HG03039 (cell line): ENCODE data around the gene CD300LF.

ENCODE experiments used
- ATAC-seq: cut with Tn5 transposase; IDR thresholded peaks from one replicate; pipeline ENCODE4 v1.9.1; 2021; ENCODE audit warnings: mild to moderate bottlenecking, moderate library complexity; ENCODE audit not compliant: unreplicated experiment

Gene CD300LF

DNA sequence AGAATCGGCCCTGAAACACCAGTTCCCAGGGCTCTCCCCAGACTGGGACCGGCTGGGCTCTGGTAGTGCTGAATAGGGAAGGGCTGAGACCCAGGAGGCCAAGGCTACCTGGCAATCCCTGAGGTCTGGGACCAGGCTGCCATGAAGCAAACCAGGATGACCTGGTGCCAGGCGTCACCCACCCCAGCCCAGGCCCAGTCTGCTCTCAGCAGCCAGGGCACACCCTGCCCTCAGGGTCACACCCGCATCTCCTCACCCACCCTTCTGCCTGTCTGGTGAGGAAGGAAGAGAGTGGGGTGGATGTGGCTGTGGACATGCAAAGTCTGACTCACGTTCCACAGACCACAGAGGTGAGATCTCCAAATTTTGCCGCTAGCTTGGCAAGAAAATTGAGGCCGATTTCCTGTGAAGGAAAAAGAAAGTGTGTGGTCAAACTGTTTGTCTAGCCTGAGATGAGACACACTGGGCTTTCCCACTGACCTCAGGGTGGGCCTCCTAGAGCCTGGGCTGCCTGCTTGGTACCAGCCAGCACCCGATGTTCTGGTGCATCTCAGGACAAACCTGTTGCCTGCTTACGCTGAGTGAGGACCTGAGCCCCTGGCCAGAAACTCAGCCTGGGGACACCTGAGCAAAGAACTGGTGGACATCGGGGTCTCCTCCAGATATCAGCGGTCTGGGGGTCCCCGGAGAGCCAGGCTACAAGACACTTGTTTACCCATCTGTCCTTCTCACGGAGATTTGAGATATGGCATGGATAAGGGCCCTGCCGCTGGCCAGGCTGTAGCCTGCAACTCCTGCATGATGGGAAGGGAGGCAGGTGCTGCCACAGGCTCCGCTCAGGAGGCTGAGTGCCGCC, 18.0 kb upstream of the CD300LF start:
- ATAC-seq = no peak

- ATAC-seq = no peak
These were observed 17.1 kb upstream of the CD300LF start for GRCh38 chr17:74729866-74730265.

DNA sequence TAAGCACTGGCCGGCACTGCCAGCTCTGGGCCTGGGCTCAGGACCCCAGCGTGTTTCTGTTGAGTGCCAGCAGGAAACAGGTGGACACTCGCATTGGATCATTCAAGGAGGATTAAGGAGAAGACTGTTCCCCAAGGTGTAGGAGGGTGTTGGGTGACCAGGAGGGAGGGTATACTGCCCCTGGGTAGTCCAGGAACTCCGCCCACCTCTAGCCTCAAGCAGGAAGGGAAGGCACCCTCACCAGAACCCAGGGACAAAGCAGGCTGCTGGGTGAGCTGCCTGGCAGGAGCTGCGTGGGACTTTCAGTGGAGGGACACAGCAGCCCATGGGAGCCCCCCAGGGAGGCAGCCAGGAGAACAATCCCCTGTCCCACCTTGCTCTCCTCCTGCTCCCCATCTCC, 16.6 kb upstream of the CD300LF start:
- ATAC-seq = no peak

DNA sequence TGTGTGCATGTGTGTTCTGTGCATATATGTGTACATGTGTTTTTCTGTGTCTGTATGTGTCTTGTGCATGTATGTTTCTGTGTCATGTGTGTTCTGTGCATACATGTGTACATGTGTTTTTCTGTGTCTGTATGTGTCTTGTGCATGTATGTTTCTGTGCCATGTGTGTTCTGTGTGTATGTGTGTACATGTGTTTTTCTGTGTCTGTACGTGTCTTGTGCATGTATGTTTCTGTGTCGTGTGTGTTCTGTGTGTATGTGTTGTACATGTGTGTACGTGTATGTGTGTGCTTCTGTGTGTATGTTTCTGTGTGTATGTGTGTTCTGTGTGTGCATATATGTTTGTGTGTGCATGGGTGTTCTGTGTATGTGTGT, 16.0 kb upstream of the CD300LF start:
- no peak for ATAC-seq

- no peak for ATAC-seq
These were observed 15.4 kb upstream of the CD300LF start for GRCh38 chr17:74728033-74728701.

DNA sequence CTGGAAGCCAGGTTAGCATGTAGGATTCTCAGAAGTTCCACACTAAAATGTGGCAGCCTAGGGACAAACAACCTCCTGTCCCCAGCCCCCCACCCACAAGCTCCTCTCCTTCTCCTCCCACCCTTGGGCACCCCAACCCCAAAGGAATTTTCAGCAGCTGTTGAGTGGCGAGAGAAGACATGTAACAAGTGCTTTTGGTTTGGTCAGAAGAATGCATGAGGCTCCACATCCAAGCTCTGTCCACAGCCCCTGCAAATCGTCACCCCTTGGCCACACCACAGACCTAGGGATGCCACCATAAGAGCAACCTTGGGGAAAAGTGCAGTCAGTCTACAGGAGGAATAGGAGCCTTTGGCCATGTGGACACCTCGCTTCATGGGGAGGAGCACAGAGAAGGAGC, 12.4 kb upstream of the CD300LF start:
- ATAC-seq = no peak

GRCh38 chr17:74723891-74724290, 11.2 kb upstream of the CD300LF start:
- ATAC-seq = no peak

GRCh38 chr17:74722782-74723181, 10.1 kb upstream of the CD300LF start:
- no peak for ATAC-seq

DNA sequence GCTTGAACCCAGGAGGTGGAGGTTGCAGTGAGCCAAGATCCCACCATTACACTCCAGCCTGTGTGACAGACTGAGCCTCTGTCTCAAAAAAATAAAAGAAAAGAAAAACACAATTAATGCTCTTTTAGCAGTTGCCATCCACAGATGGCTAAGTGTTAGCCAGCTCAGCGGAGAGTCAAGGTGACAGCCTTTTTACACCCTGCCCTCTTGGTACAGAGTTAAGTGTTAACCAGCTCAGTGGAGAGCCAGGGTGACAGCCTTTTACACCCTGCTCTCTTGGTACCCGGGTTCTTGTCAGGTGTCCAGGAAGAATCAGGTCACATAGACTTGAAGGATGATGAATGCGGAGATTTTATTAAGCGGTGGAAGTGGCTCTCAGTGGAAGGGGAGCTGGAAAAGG, 7.8 kb upstream of the CD300LF start:
- ATAC-seq = no peak

DNA sequence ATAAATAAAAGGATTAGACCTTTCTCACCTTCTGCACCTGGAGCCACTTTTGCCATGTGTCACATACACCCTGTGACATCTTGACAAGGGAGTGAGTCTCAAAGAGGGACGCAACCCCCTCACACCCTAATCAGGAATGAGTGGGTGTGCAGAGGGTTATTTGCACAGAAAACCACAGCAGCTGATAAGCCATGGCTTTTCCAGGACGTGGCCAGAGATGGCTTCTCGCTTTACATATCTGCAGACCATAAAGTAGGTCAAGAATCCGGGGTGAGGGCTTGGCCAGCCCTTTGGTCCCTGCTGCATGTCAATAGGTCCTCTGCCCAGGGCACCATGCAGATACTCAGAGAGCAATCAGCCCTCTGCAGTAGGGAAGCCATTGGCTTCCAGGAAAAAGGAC, 2.4 kb upstream of the CD300LF start:
- no peak for ATAC-seq

- no peak for ATAC-seq
These were observed 540 bp upstream of the CD300LF start for GRCh38 chr17:74713171-74713755.

GRCh38 chr17:74712301-74712700, 422 bp downstream of the CD300LF start:
- ATAC-seq = no peak

DNA sequence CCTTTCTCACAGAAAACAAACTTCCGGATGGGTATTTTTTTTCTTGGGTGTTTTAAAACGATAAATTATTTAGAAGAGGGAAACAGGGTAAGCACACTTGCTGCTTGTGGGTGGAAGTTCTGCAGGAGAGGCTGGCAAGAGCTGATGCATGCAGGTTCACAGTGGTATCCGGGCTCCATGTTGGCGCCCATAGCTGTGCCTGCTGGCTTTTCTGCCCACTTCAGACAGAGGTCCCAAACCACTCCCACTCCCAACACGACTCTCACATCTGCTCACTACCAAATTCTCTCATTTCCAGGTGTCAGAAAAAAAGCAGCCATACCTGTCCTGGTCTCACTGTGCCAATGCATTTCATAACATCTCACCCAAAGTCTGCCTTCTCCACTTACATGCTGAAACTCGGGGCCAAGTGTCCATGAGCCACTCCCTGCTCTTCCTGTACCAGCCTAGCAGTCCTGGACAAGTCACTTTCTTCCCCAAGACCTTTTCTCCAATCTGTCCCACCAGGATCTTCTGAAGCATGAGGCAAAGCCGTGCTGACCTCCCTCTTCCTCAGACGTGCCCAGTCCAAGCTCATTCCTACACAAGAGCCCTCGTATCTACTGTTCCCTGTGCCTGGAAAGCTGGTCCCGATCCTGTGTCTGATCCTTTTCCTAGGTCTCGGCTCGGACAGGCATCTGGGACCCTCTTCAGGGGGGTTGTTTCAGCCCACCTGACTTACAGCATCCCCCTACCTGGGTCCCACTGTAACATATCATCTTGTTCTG, 1.5 kb downstream of the CD300LF start:
- ATAC-seq = no peak

DNA sequence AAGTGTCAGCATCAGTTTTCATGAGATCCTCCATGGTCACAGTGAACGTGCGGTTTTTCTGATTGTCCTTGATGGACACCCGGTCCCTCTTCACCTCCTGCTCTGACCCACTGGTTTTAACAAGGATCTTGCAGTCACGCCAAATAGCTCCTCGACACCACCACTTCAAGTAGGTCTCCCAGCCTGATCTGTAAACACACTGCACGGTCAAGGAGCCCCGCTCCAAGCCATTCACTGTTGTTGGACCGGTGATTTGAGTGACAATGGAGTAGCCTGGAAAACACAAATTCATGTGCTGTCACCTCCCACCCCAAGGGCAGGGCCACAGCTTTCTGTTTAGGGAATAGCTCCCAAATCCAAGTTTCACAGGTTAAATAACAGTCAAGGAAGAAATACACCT, 8.2 kb downstream of the CD300LF start:
- ATAC-seq = no peak

DNA sequence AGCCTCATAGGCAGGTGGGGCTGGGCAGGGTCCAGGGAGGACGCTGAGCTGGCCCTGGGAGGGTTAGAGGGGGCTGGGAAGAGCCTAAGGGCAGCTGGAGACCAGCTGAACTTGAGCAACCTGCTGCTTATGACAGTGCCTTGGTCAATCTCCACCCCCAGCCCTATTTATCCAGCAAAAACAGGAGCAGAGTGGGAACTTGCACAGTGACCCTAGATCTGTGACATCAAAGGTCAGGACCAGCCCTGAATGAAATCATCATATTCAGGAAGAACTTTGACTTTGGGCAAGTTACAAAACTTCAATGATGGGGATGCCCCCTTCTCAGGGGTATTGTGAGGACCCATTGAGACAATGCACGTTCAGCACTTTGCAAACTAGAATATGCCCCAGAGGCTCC, 9.4 kb downstream of the CD300LF start:
- no peak for ATAC-seq

- ATAC-seq = no peak
These were observed 10.4 kb downstream of the CD300LF start for GRCh38 chr17:74702116-74702871.

DNA sequence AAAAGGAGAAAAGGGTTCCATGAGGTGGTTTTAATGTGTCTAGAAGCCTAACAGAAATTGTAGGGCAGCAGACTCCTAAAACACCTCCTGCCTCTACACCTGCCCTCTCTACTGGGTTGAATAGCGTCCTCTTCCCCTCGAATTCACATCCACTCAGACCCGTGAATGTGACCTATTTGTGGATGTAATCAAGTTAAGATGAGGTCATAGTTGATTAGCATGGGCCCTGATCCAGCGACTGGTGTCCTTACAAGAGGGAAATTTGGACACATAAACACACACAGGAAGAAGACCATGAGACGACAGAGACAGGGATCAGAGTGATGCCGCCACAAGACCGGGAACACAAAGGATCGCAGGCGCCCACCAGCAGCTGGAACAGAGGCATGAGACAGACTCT, 13.5 kb downstream of the CD300LF start:
- ATAC-seq = no peak

GRCh38 chr17:74698069-74698468, 14.7 kb downstream of the CD300LF start:
- ATAC-seq = no peak

GRCh38 chr17:74697515-74697914, 15.2 kb downstream of the CD300LF start:
- no peak for ATAC-seq

DNA sequence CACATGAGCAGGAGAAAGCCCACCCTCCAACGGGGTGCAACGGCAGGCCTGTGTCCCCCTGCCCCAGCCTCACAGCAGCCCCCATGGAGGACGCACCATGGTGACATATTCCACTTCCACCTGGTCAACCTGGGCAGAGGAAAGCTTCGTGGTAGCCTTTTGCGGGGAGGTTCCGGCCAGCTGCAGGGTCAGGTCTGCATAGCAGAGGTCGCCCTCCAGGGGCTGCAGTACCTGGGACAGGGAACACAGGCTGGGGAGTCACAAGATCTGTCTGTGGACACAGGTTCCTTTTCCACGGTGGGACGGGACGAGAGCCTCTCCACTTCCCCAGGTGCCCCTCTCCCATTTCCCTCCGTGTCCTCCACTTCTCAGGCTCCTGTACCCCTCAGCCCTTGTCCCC, 17.1 kb downstream of the CD300LF start:
- ATAC-seq = no peak

GRCh38 chr17:74694081-74694480, 18.6 kb downstream of the CD300LF start:
- ATAC-seq = no peak
